ENCODE results near the gene CERS3. TPM values are rescaled to one million over a fixed set of nuclear protein-coding genes. Genes with fewer than 3 reads are reported as not detected.

Gene CERS3
- total and polyA plus RNA-seq, 2 of the 4 experiments (the other 2 are of a cell fraction): not detected

DNA sequence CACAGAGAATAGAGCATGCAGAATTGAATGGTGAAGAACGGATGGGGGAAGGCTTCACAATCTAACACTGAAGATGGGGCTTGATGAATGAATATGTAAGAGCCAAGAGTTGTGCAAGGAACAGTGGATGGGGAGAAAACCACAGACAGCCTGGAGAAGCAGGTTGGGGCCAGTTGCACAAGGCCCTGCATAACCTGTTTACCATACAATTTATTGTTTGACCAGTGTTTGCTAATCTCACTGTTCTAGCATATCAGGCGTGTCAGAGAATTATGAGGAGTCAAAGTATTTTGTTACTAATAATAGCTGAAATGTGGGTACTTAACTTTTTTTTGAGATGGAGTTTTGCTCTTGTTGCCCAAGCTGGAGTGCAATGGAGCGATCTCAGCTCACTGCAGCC lies 36.8 kb upstream of the CERS3 start:
- Histone ChIP-seq H3K18ac (ENCODE audit: low read depth, low read length) (no peak overlapping the region), H2AK5ac (ENCODE audit: low read depth, low read length) (no peak overlapping the region), H2AFZ (replicated peaks; ENCODE audit: low read length, poor library complexity) (no peak overlapping the region), H3K9me3 (ENCODE audit: control insufficient read depth, insufficient read depth, low read length) (0 out of 2 replicates have a peak, but pooled peaks cover 1% of the 10 kb centered on the region), H2BK20ac (ENCODE audit: low read depth, low read length) (no peak overlapping the region), H3K4me3 (ENCODE audit: insufficient read depth, low read depth, low read length) (no peak overlapping the region), H3K36me3 (ENCODE audit: control insufficient read depth, insufficient read depth, low read length) (no peaks in the 10 kb centered on the region), H2BK15ac (ENCODE audit: low read depth, low read length) (no peak overlapping the region), H3K4ac (ENCODE audit: low read depth, low read length) (no peak overlapping the region), H4K20me1 (ENCODE audit: insufficient read depth, low read length) (no peaks in the 10 kb centered on the region), H3K9me1 (ENCODE audit: insufficient read depth, low read length) (no peaks in the 10 kb centered on the region), H3K79me1 (ENCODE audit: low read depth in 1 of 2, low read length in 2 of 2) (no peaks in the 10 kb centered on the region; a peak in 1 of 4 replicates), H3K4me2 (ENCODE audit: low read depth, low read length) (no peak overlapping the region), H2BK120ac (ENCODE audit: low read depth, low read length) (no peak overlapping the region), H3K56ac (ENCODE audit: extremely low read depth, insufficient read depth, low read length) (no peak overlapping the region), H2BK5ac (ENCODE audit: low read depth, low read length, poor library complexity, severe bottlenecking) (no peak overlapping the region), H3K4me1 (ENCODE audit: control insufficient read depth, insufficient read depth, low read length) (0 out of 2 replicates have a peak, but pooled peaks cover 2% of the 10 kb centered on the region), H4K8ac (ENCODE audit: low read depth in 2 of 2, low read length in 2 of 2) (no peak overlapping the region), H3K27me3 (ENCODE audit: control insufficient read depth, insufficient read depth, low read length) (no peaks in the 10 kb centered on the region), H3K27ac (ENCODE audit: insufficient read depth, low read length) (no peak overlapping the region), H2AK9ac (replicated peaks; ENCODE audit: low read depth, low read length, poor library complexity) (no peak overlapping the region), H3K9ac (ENCODE audit: low read depth, low read length) (no peak overlapping the region), H4K5ac (ENCODE audit: low read depth, low read length) (no peak overlapping the region), H3K14ac (replicated peaks; ENCODE audit: low read depth, low read length) (no peak overlapping the region), H4K91ac (ENCODE audit: insufficient read depth, low read depth, low read length) (no peak overlapping the region), H3K23ac (ENCODE audit: low read depth, low read length) (no peak overlapping the region)
- TF ChIP-seq, protein P1, sequence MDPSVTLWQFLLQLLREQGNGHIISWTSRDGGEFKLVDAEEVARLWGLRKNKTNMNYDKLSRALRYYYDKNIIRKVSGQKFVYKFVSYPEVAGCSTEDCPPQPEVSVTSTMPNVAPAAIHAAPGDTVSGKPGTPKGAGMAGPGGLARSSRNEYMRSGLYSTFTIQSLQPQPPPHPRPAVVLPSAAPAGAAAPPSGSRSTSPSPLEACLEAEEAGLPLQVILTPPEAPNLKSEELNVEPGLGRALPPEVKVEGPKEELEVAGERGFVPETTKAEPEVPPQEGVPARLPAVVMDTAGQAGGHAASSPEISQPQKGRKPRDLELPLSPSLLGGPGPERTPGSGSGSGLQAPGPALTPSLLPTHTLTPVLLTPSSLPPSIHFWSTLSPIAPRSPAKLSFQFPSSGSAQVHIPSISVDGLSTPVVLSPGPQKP (IDR thresholded peaks at IDR 0.05; ENCODE audit: borderline replicate concordance, low read depth, low read length): no peak
- ATAC-seq (ENCODE audit: low read depth) (no peak), DNase-seq (no peak)
- 100% methylated on average over 1 of the region's 3 CpGs; no CpG with 5 or more reads in 1 of the 2 experiments for WGBS, 2 experiments (ENCODE audit: extremely low coverage in 2 of 2, insufficient read length in 1 of 2)
- ChIA-PET CTCF (no interaction called here), POLR2A (ENCODE audit: unreplicated experiment) (no interaction called here)
- intact Hi-C loops (cut with micrococcal nuclease): no loop called here
- no TSS peak for BruUV-seq (replicated peaks)
- dilution Hi-C loops (cut with HindIII; ENCODE audit: low sequenced_read_pairs, unreplicated experiment): no loop called here
- in situ Hi-C loops (cut with MboI; ENCODE audit: low sequenced_read_pairs): loop anchor here (10.0 kb wide), 1 partner anchor 631 kb away; no protein-coding TSS in a partner anchor
